AG10803 (cell line): Measurements from ENCODE around the gene CSNK2B.

ENCODE experiments used
- DNase-seq: peaks from one replicate; pipeline ENCODE4 v3.0.0; 2010; ENCODE audit warnings: low read depth
- H3K4me3 ChIP-seq: 2 replicates; pipeline ENCODE4 v1.5.1; 2011; ENCODE audit warnings: mild to moderate bottlenecking, low read length, control low read depth
- CTCF ChIP-seq: conservative IDR thresholded peaks from 2 replicates; pipeline ENCODE4 v1.5.1; 2011; ENCODE audit warnings: mild to moderate bottlenecking, low read length, control low read depth, inconsistent platforms

Gene CSNK2B

DNA sequence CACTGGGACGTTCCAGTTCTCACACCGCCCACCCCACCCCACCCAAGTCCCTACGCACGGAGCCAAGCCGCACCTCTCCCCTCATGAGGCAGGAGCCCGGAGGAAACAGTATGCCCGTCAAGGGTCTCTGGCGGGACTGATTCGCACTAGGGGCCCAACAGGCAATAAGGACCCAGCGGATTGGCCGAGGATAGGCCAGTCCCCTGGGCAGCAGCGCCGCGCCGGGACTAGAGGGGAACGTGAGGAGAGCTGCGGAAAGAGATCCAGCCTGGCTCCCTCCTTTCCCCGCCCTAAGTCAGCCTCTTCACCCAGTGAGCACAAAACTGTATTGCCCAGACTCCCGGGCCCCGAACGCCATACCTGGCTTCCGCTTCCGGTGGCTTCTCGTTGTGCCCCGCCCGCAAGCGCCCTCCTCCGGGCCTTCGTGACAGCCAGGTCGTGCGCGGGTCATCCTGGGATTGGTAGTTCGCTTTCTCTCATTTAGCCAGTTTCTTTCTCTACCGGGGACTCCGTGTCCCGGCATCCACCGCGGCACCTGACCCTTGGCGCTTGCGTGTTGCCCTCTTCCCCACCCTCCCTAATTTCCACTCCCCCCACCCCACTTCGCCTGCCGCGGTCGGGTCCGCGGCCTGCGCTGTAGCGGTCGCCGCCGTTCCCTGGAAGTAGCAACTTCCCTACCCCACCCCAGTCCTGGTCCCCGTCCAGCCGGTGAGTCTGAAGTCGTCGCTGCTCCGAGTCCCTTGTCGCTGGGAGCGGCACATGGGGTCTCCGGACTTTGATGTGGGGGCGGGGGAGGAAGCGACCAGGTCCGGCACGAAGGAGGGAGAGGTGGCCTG is at the start of gene CSNK2B:
TSS of gene CSNK2B (plus strand) at position 580 of the 836 bp plus-strand sequence. CDS start 752 bp downstream, outside the sequence.
- peak within 1 kb of the TSS; percentile 98 for H3K4me3 ChIP-seq
- no peak; the same call in 1 of the 2 replicates for TF ChIP-seq CTCF
- peak; percentile 96 for DNase-seq

- no peak for TF ChIP-seq CTCF
- no peak overlapping the region for H3K4me3 ChIP-seq
- no peak for DNase-seq
These were observed 48.9 kb upstream of the CSNK2B start for GRCh38 chr6:31617010-31617409.

DNA sequence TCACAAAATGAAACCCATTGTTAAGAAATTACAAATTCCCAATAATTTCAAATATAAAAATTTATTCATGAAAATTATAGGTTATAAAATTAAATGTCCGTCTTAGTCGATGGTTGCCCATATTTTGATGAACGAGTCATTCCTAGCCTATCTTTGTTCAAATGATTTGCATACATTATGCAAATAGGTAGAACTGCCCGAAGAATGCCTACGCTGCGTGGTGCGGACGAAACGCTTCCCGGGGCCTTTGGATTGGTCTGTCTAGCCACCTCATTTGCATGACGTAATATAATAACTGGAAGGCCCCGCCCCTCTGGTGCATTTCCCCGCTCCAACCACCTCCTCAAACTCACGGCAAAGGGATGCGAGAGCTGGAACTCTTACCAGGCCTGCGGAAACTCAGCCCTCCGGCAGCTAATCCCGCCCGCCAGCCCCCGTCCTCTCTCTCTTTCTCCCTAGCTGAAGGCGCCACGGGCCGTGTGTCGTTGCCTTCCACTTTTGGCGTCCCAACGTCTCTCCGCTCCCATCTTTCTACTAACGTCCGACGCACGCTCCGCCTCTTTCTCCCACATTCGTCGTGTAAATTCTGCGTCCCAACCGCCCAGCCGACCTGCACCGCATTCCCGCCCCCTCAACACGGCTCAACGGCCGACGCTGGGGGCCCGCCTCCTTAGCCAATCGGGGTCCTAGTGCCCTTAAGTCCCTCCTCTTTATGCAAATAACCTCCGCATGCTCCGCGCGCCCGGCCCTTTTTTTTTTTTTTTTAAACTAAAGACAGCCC is 45.9 kb upstream of the CSNK2B start:
- no peak for TF ChIP-seq CTCF
- peak; percentile 100 for DNase-seq
- H3K4me3 ChIP-seq = peak overlapping the region; percentile 79

DNA sequence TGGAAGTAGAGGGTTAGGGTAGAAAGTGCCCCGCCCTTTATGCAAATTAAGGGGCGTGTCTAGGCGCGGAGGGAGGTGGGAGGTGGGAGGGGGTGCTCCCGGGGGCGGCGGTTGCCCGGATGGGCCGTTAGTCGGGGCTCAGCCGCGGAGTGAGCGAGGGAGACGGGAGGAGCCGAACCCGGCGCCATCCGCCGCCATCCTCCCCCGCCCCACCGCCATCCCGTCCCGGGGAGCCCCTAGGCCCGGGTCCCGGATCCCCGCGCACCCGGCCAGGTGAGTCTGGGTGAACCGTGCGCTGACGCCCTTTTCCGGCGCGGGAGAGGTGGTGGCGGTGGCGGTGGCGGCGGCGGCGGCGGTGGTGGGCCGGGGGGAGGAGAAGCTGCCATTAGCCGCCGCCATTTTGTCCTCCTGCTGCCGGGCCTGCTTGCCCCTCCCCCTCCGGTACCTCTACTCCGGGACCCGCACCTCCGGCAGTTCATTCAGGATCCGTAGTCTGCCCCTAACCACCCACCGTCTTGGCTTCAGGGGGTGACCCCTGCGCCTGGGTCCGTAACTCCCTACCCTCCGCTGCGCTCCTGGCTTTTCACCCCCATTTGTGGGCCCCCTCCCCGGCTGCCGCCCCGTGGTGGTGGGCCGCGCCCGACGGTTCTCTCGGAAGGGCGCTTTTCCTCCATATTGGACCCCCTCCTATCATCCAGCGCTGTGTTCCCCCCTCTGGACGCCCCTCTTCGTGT is 45.1 kb upstream of the CSNK2B start, which contains the start of gene PRRC2A:
TSS of gene PRRC2A (plus strand) at position 130 of the 734 bp plus-strand sequence. CDS start 2,075 bp downstream, outside the sequence.
- DNase-seq = no peak
- peak within 1 kb of the TSS; percentile 92 for H3K4me3 ChIP-seq
- TF ChIP-seq CTCF = no peak

DNA sequence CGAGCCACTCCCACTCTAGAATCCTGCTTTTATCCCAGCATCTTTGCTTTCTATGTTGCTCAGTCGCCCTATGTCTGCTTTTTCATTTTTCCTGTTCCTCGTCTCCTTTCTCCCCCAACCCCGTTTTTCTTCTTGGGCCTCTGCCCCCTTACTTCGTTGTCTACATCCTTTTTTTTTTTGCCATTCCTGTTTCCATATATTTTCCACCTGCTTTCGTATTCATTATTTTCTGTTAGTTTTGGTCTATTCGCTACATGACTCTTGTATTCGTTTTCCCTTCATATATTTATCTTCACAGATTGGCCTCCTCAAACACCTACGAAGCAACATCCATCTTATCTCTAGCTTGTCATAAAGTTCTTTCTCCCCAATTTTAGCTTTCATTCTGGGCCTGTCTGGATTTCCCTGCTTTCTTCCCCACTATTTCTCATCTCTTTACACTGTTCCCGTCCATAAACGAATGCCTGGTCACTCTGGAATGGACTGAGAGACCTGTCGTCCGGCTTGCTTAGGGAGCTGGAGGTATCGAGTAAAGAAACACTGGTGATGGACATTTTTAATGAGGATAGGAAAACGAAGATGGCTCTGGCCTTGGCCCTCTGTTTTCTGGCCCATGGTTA is 44.5 kb upstream of the CSNK2B start:
- DNase-seq = no peak
- no peak for TF ChIP-seq CTCF
- peak overlapping the region; percentile 92 for H3K4me3 ChIP-seq

- peak; percentile 31 for DNase-seq
- no peak for TF ChIP-seq CTCF
- H3K4me3 ChIP-seq = peak overlapping the region; percentile 92
These were observed 43.9 kb upstream of the CSNK2B start for GRCh38 chr6:31621991-31622390.
